Prostate gland (tissue), 2 donors: ENCODE measurements around the gene DEFB123.

ENCODE experiments used
- POLR2A ChIP-seq: fragments of 450-650 bp; IDR thresholded peaks from one replicate; pipeline ENCODE4 v1.6.1; 2016; ENCODE audit warnings: antibody characterized with exemption, mild to moderate bottlenecking
- POLR2AphosphoS5 ChIP-seq: sonication (generic); formaldehyde crosslinking; IDR thresholded peaks from one replicate; pipeline ENCODE4 v1.6.1; 2017; ENCODE audit warnings: antibody characterized with exemption
- TF ChIP-seq, protein P1 (sequence below), 4 experiments: fragments of 200-600 bp in 2 of 4; fragments of 450-650 bp in 2 of 4; sonication (generic) in 2 of 4; IDR thresholded peaks; 1 replicate in 3 of 4; 2 replicates in 1 of 4; pipeline ENCODE4 v1.5.1; 2016 to 2019; ENCODE audit warnings: antibody characterized with exemption in 4 of 4, mild to moderate bottlenecking in 2 of 4, moderate library complexity in 2 of 4

DNA sequence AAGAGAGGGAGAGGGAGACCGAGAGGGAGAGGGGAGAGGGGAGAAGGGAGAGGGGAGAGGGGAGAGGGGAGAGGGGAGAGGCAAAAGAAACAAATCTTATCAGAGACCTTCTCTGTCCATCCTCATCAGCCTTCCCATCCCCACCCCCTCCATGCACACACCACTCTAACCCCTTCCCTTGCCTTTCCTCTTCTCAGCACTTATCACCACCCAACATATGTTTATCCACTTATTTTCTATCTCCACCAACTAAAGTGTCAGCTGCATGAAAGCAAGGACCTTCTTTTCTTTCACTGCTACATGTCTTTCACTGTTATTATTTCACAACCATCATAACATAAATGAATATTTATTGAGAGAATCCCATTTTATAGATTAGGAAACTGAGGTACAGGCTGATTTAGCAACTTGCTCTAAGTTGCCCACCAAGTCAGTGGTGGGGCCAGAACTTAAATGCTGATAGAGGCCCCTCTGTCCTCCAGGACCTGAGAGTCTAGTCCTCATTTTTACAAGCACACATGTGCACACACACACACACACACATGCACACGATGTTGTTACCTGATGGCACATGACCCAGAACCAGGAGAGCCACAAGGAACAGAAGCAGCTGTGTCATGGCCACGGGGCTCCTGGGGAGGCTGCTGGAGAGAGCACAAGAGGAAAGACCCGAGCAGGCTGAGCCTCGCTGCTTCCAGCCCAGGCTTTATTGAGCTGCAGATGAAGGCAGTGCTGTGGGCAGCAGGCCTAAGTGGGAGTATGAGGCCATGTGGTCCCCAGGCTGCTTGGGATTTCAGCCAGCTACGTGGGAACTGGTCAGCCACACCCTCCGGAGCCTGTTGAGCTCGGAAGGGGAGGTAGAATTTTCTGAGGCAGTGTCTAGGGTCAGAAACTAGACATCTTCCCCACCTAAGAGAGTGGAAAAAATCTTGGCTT is 32.2 kb downstream of the DEFB123 start:
- TF ChIP-seq POLR2A = no peak
- no peak for TF ChIP-seq POLR2AphosphoS5
- TF ChIP-seq, protein P1, sequence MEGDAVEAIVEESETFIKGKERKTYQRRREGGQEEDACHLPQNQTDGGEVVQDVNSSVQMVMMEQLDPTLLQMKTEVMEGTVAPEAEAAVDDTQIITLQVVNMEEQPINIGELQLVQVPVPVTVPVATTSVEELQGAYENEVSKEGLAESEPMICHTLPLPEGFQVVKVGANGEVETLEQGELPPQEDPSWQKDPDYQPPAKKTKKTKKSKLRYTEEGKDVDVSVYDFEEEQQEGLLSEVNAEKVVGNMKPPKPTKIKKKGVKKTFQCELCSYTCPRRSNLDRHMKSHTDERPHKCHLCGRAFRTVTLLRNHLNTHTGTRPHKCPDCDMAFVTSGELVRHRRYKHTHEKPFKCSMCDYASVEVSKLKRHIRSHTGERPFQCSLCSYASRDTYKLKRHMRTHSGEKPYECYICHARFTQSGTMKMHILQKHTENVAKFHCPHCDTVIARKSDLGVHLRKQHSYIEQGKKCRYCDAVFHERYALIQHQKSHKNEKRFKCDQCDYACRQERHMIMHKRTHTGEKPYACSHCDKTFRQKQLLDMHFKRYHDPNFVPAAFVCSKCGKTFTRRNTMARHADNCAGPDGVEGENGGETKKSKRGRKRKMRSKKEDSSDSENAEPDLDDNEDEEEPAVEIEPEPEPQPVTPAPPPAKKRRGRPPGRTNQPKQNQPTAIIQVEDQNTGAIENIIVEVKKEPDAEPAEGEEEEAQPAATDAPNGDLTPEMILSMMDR (IDR thresholded peaks at IDR 0.05) = no peak
